RWPE2 (cell line): ENCODE results near the gene MYOT.

Source experiments
- ATAC-seq: fragments of 200-7000 bp; cut with Tn5 transposase; 3 replicates; pipeline ENCODE4 v1.9.1; 2021; ENCODE audit warnings: low read depth
- DNase-seq: peaks from one replicate; pipeline ENCODE4 v3.0.0-alpha.2; 2020; ENCODE audit warnings: low spot score
- H3K27ac ChIP-seq: fragments of 450-650 bp; 2 replicates; pipeline ENCODE4 v1.5.1; 2017; ENCODE audit warnings: mild to moderate bottlenecking; ENCODE audit not compliant: poor library complexity, severe bottlenecking
- H3K27me3 ChIP-seq: fragments of 250-450 bp; sonication (Bioruptor Pico); 2 replicates; pipeline ENCODE4 v1.5.1; 2021; ENCODE audit warnings: mild to moderate bottlenecking, moderate library complexity; ENCODE audit not compliant: insufficient read depth, poor library complexity, severe bottlenecking
- H3K36me3 ChIP-seq: fragments of 250-450 bp; sonication (Bioruptor Pico); 2 replicates; pipeline ENCODE4 v1.5.1; 2020; ENCODE audit warnings: low read depth, mild to moderate bottlenecking, moderate library complexity
- H3K4me1 ChIP-seq: fragments of 250-450 bp; sonication (Bioruptor Pico); 2 replicates; pipeline ENCODE4 v1.5.1; 2021; ENCODE audit warnings: mild to moderate bottlenecking, moderate library complexity; ENCODE audit not compliant: insufficient read depth, poor library complexity, severe bottlenecking
- H3K4me3 ChIP-seq: fragments of 250-450 bp; sonication (Bioruptor Pico); 2 replicates; pipeline ENCODE4 v1.5.1; 2021; ENCODE audit warnings: mild to moderate bottlenecking, moderate library complexity; ENCODE audit not compliant: severe bottlenecking
- H3K9me3 ChIP-seq: fragments of 250-450 bp; sonication (Bioruptor Pico); 2 replicates; pipeline ENCODE4 v1.5.1; 2021; ENCODE audit warnings: mild to moderate bottlenecking, moderate library complexity; ENCODE audit not compliant: severe bottlenecking
- CTCF ChIP-seq: fragments of 450-650 bp; IDR thresholded peaks from one replicate; pipeline ENCODE4 v1.5.1; 2017; ENCODE audit warnings: mild to moderate bottlenecking, moderate library complexity; ENCODE audit not compliant: poor library complexity, severe bottlenecking

MYOT gene, protein sequence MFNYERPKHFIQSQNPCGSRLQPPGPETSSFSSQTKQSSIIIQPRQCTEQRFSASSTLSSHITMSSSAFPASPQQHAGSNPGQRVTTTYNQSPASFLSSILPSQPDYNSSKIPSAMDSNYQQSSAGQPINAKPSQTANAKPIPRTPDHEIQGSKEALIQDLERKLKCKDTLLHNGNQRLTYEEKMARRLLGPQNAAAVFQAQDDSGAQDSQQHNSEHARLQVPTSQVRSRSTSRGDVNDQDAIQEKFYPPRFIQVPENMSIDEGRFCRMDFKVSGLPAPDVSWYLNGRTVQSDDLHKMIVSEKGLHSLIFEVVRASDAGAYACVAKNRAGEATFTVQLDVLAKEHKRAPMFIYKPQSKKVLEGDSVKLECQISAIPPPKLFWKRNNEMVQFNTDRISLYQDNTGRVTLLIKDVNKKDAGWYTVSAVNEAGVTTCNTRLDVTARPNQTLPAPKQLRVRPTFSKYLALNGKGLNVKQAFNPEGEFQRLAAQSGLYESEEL

DNA sequence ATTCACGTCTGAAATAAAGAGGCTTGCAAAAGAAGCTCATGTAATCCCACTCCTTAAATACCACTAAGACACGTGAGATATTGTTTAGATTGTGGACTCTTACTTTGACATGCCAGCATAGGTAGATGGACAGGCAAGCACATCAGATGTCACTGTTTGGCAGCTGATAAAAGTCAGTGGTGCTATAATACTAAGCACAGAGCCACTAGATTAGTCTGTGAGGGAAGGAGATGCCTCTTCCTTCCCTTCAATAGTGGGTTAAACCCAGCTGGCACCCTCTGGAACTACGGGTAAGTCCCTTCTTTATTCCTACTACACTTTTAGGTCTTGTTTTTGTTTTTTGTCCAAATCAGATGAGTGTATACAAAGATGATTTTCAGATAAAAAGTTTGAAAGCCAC is at the start of gene MYOT:
Gene MYOT, plus strand, starts transcription at position 197 of the 400 bp plus-strand sequence. CDS start 2,792 bp downstream, outside the sequence.
- H3K27me3 ChIP-seq = no peaks in the 10 kb centered on the region
- no peak within 1 kb of the TSS for H3K27ac ChIP-seq
- no peak for ATAC-seq
- no peak within 1 kb of the TSS for H3K4me3 ChIP-seq
- H3K4me1 ChIP-seq = no peaks in the 10 kb centered on the region
- no peaks in the 10 kb centered on the region for H3K9me3 ChIP-seq
- no peak for DNase-seq
- no peak for TF ChIP-seq CTCF
- no peaks in the 10 kb centered on the region for H3K36me3 ChIP-seq

GRCh38 chr5:137819766-137820165 is 47.9 kb upstream of the MYOT start:
- Histone ChIP-seq H3K36me3 (no peaks in the 10 kb centered on the region), H3K4me3 (no peak overlapping the region), H3K27me3 (no peaks in the 10 kb centered on the region), H3K27ac (no peak overlapping the region), H3K9me3 (no peaks in the 10 kb centered on the region), H3K4me1 (no peaks in the 10 kb centered on the region)
- no peak; the same call in 2 of the 3 replicates for ATAC-seq
- no peak for TF ChIP-seq CTCF
- no peak for DNase-seq

GRCh38 chr5:137822158-137822764 is 45.4 kb upstream of the MYOT start:
- Histone ChIP-seq H3K36me3 (no peaks in the 10 kb centered on the region), H3K4me3 (no peak overlapping the region), H3K9me3 (no peaks in the 10 kb centered on the region), H3K4me1 (no peaks in the 10 kb centered on the region), H3K27ac (no peak overlapping the region), H3K27me3 (no peaks in the 10 kb centered on the region)
- ATAC-seq (peak; percentile 74), DNase-seq (no peak)
- TF ChIP-seq CTCF = peak; percentile 66

DNA sequence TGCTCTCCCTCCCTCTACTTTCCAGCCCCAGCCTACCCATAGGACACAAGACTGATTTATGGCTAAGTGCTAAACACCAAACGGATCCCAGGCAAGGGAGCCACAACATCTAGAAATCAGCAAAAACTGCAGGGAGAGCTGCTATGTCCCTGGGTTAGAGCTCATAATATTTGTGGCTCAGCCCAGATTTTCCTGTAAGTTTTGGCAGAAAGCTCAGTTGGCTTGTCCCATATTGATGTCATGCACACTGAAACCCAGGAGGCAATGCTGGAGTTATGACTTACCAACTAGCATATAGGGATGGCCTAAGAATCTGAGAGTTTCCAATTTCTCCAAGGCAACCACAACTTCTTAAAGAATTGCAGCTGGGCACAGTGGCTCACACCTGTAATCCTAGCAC is 44.7 kb upstream of the MYOT start:
- Histone ChIP-seq H3K36me3 (no peaks in the 10 kb centered on the region), H3K4me1 (no peaks in the 10 kb centered on the region), H3K27ac (no peak overlapping the region), H3K27me3 (no peaks in the 10 kb centered on the region), H3K9me3 (no peaks in the 10 kb centered on the region), H3K4me3 (no peak overlapping the region)
- DNase-seq (no peak), ATAC-seq (peak; percentile 12; the same call in 1 of the 3 replicates)
- TF ChIP-seq CTCF = no peak

GRCh38 chr5:137825165-137825564 is 42.5 kb upstream of the MYOT start:
- no peaks in the 10 kb centered on the region for H3K4me1 ChIP-seq
- no peak overlapping the region for H3K27ac ChIP-seq
- DNase-seq = no peak
- ATAC-seq = peak; percentile 35; the same call in 1 of the 3 replicates
- H3K27me3 ChIP-seq = no peaks in the 10 kb centered on the region
- no peak overlapping the region for H3K4me3 ChIP-seq
- H3K36me3 ChIP-seq = no peaks in the 10 kb centered on the region
- no peaks in the 10 kb centered on the region for H3K9me3 ChIP-seq
- TF ChIP-seq CTCF = no peak
